HepG2 (cell line): Measurements from ENCODE around the gene MYH9. TPM values are rescaled to one million over a fixed set of nuclear protein-coding genes. Genes with fewer than 3 reads are reported as not detected.

ENCODE experiments used
- CEBPB ChIP-seq: IDR thresholded peaks from 2 replicates; pipeline ENCODE4 v1.6.1; 2011; ENCODE audit warnings: low read depth, low read length, improper control_type of control experiment, borderline replicate concordance
- CREBL2 ChIP-seq: sonication (generic); formaldehyde crosslinking; IDR thresholded peaks from 2 replicates; pipeline ENCODE4 v1.8.1; 2023; ENCODE audit warnings: missing genetic modification reagents, mild to moderate bottlenecking, borderline replicate concordance
- CSRNP1 ChIP-seq: sonication (generic); formaldehyde crosslinking; IDR thresholded peaks from 2 replicates; pipeline ENCODE4 v1.8.1; 2023; ENCODE audit warnings: mild to moderate bottlenecking, missing genetic modification reagents
- GFI1 ChIP-seq: sonication (generic); formaldehyde crosslinking; IDR thresholded peaks from 2 replicates; pipeline ENCODE4 v1.5.0; 2020; ENCODE audit warnings: missing genetic modification reagents, mild to moderate bottlenecking, borderline replicate concordance
- HDAC2 ChIP-seq: sonication (generic); formaldehyde crosslinking; IDR thresholded peaks from 2 replicates; pipeline ENCODE4 v1.4.0; 2020; ENCODE audit warnings: missing genetic modification reagents
- HOXA5 ChIP-seq: sonication (generic); formaldehyde crosslinking; IDR thresholded peaks from 2 replicates; pipeline ENCODE4 v1.4.0; 2020; ENCODE audit warnings: missing genetic modification reagents
- NCOR1 ChIP-seq: fragments of 200-600 bp; sonication (generic); IDR thresholded peaks from 2 replicates; pipeline ENCODE4 v1.7.0; 2017; ENCODE audit warnings: antibody characterized with exemption, low read length, borderline replicate concordance
- NKX3-1 ChIP-seq: sonication (generic); formaldehyde crosslinking; IDR thresholded peaks from 2 replicates; pipeline ENCODE4 v1.5.0; 2020; ENCODE audit warnings: missing genetic modification reagents
- NRL ChIP-seq: sonication (generic); formaldehyde crosslinking; IDR thresholded peaks from 2 replicates; pipeline ENCODE4 v1.5.0; 2020; ENCODE audit warnings: missing genetic modification reagents, mild to moderate bottlenecking, moderate library complexity, borderline replicate concordance
- PCBP2 ChIP-seq: fragments of 200-400 bp; formaldehyde crosslinking; optimal IDR thresholded peaks from 2 replicates; pipeline ENCODE3; 2018; ENCODE audit warnings: low read length, low read depth; ENCODE audit not compliant: poor library complexity, severe bottlenecking
- RFX3 ChIP-seq: IDR thresholded peaks from 2 replicates; pipeline ENCODE4 v1.6.1; 2016; ENCODE audit warnings: missing biosample characterization, missing genetic modification reagents
- SKI ChIP-seq: fragments of 450-650 bp; IDR thresholded peaks from one replicate; pipeline ENCODE4 v1.6.1; 2018; ENCODE audit warnings: mild to moderate bottlenecking; ENCODE audit not compliant: partially characterized antibody
- ZNF33A ChIP-seq: sonication (generic); formaldehyde crosslinking; IDR thresholded peaks from 2 replicates; pipeline ENCODE4 v1.5.1; 2020; ENCODE audit warnings: missing genetic modification reagents, mild to moderate bottlenecking, moderate library complexity, borderline replicate concordance
- ZNF530 ChIP-seq: sonication (generic); formaldehyde crosslinking; IDR thresholded peaks from 2 replicates; pipeline ENCODE4 v1.5.0; 2020; ENCODE audit warnings: low read depth, mild to moderate bottlenecking, missing genetic modification reagents
- ZNF766 ChIP-seq: sonication (generic); formaldehyde crosslinking; IDR thresholded peaks from 2 replicates; pipeline ENCODE4 v1.5.0; 2020; ENCODE audit warnings: missing genetic modification reagents, borderline replicate concordance
- ZSCAN12 ChIP-seq: sonication (generic); formaldehyde crosslinking; IDR thresholded peaks from 2 replicates; pipeline ENCODE4 v1.9.0; 2021; ENCODE audit warnings: mild to moderate bottlenecking, missing genetic modification reagents
- ZSCAN22 ChIP-seq: sonication (generic); formaldehyde crosslinking; IDR thresholded peaks from 2 replicates; pipeline ENCODE4 v1.4.0; 2020; ENCODE audit warnings: mild to moderate bottlenecking, missing genetic modification reagents
- polyA plus RNA-seq, 8 experiments: library from polyadenylated mRNA; depleted of rRNA in 3 of 8; stranded (reverse) in 7 of 8; unstranded in 1 of 8; fragments of >200 nt; fragmentation: Illumina TruSeq in 4 of 8; extraction: Trizol in 4 of 8; gene quantifications; 2 replicates each; pipeline versions ENCODE4 v1.2.1 to v1.2.3, GENCODE V29; 2011 to 2016; ENCODE audit warnings: low read depth in 4 of 8, missing spikeins in 1 of 8, mixed read lengths in 1 of 8; ENCODE audit not compliant: insufficient read depth in 1 of 8
- total RNA-seq, 5 experiments: library from RNA; depleted of rRNA; stranded (reverse); fragments of >200 nt; fragmentation: Illumina TruSeq; extraction: Trizol; gene quantifications; 2 replicates each; pipeline ENCODE4 v1.2.3, GENCODE V29; 2016; ENCODE audit warnings: low read depth in 1 of 5
- TF ChIP-seq, protein P1 (sequence below): sonication (generic); formaldehyde crosslinking; IDR thresholded peaks from 2 replicates; pipeline ENCODE4 v1.8.0; 2022; ENCODE audit warnings: missing genetic modification reagents, mild to moderate bottlenecking, borderline replicate concordance
- TF ChIP-seq, protein P2 (sequence below): sonication (generic); formaldehyde crosslinking; IDR thresholded peaks from 2 replicates; pipeline ENCODE4 v1.4.0; 2020; ENCODE audit warnings: mild to moderate bottlenecking, missing genetic modification reagents
- TF ChIP-seq, protein P3 (sequence below): sonication (generic); formaldehyde crosslinking; IDR thresholded peaks from 2 replicates; pipeline ENCODE4 v1.4.0; 2020; ENCODE audit warnings: missing genetic modification reagents, borderline replicate concordance

The MYH9 gene
- total and polyA plus RNA-seq, 2 of the 13 experiments (the other 11 are each of a cell fraction or from before 2014, with no cell fraction given) = 50.7 to 98.5 TPM

DNA sequence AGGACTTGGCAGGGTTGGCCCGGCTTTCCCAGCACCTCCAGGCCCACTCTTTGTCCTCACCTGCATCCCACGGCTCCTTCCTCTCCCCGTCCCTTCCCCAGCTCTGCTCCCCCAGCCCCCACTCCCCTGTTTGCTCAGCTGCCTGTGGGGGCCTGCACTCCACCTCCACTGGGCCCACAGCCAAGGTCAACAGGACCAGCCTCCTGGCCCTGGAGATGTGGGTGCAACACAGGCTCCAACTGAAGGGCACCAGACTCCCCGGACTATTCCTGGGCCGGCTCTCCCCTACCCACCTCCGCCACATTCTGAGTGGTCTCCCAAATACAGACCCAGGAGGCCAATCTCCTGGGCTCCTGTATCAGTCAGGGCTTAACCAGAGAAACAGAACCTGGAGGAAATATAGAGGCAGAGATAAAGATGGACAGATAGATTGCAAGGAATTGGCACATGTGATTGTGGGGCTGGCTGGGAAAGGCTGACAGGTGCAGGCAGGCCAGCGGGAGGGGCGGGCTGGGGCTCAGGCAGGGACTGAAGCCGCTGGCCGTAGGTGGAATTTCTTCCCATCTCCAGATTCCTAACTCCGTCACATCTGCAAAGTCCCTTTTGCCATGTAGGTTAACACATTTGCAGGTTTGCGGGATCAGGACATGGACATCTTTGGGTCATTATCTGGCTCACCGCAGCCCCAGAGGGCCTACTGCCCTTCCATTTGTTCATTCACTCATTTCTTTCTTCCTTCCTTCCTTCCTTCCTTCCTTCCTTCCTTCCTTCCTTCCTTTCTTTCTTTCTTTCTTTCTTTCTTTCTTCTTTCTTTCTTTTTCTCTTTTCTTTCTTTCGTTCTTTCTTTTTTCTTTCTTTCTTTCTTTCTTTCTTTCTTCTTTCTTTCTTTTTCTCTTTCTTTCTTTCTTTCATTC, 45.8 kb upstream of the MYH9 start (continued):
- TF ChIP-seq SKI = no peak
- TF ChIP-seq HDAC2 = peak; percentile 94
- TF ChIP-seq, protein P1, sequence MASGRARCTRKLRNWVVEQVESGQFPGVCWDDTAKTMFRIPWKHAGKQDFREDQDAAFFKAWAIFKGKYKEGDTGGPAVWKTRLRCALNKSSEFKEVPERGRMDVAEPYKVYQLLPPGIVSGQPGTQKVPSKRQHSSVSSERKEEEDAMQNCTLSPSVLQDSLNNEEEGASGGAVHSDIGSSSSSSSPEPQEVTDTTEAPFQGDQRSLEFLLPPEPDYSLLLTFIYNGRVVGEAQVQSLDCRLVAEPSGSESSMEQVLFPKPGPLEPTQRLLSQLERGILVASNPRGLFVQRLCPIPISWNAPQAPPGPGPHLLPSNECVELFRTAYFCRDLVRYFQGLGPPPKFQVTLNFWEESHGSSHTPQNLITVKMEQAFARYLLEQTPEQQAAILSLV (CRISPR knock-in tag) = peak; percentile 58; the same call in 1 of the 2 replicates
- TF ChIP-seq PCBP2 = no peak
- TF ChIP-seq ZNF766 (CRISPR knock-in tag) = no peak
- no peak for TF ChIP-seq CEBPB
- no peak for TF ChIP-seq NKX3-1 (CRISPR knock-in tag)
- no peak for TF ChIP-seq ZNF530 (CRISPR knock-in tag)
- TF ChIP-seq NCOR1 = no peak; the same call in 1 of the 2 replicates
- no peak for TF ChIP-seq RFX3 (CRISPR knock-in tag)
- TF ChIP-seq CREBL2 (CRISPR knock-in tag) = no peak
- TF ChIP-seq HOXA5 (CRISPR knock-in tag) = no peak
- TF ChIP-seq, protein P2, sequence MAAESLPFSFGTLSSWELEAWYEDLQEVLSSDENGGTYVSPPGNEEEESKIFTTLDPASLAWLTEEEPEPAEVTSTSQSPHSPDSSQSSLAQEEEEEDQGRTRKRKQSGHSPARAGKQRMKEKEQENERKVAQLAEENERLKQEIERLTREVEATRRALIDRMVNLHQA (CRISPR knock-in tag) = no peak
- TF ChIP-seq, protein P3, sequence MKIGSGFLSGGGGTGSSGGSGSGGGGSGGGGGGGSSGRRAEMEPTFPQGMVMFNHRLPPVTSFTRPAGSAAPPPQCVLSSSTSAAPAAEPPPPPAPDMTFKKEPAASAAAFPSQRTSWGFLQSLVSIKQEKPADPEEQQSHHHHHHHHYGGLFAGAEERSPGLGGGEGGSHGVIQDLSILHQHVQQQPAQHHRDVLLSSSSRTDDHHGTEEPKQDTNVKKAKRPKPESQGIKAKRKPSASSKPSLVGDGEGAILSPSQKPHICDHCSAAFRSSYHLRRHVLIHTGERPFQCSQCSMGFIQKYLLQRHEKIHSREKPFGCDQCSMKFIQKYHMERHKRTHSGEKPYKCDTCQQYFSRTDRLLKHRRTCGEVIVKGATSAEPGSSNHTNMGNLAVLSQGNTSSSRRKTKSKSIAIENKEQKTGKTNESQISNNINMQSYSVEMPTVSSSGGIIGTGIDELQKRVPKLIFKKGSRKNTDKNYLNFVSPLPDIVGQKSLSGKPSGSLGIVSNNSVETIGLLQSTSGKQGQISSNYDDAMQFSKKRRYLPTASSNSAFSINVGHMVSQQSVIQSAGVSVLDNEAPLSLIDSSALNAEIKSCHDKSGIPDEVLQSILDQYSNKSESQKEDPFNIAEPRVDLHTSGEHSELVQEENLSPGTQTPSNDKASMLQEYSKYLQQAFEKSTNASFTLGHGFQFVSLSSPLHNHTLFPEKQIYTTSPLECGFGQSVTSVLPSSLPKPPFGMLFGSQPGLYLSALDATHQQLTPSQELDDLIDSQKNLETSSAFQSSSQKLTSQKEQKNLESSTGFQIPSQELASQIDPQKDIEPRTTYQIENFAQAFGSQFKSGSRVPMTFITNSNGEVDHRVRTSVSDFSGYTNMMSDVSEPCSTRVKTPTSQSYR (CRISPR knock-in tag) = peak; percentile 98
- TF ChIP-seq GFI1 (CRISPR knock-in tag) = peak; percentile 21; the same call in 1 of the 2 replicates
- TF ChIP-seq CSRNP1 (CRISPR knock-in tag) = peak; percentile 24; the same call in 1 of the 2 replicates
- no peak for TF ChIP-seq ZNF33A
- TF ChIP-seq NRL (CRISPR knock-in tag) = no peak
- no peak for TF ChIP-seq ZSCAN12 (CRISPR knock-in tag)
- TF ChIP-seq ZSCAN22 (CRISPR knock-in tag) = peak; percentile 61; the same call in 1 of the 2 replicates
